ENCODE data around the gene LARP4B.

Gene LARP4B

DNA sequence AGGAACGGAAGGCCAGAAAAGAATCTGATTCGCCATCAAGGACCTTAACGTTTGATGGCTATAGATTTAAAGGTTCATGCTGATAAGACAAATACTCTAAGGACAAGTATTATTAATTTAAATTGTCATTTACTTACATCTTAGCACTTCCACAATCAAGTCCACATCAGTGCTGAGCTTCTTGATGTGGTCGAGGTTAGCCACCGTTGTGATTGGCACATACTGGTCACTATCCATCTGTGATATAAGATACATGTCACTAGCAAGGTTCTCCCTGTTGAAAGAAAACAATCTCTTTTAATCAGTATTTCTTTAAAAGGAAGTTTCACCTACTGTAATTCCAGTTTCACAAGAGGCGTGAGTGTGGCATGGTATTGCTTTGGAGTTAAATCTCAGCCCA is 88.7 kb downstream of the LARP4B start:
- Mint-ChIP-seq H3K9me3 (no peaks in the 10 kb centered on the region), H3K27me3 (ENCODE audit: low read depth) (no peaks in the 10 kb centered on the region)

DNA sequence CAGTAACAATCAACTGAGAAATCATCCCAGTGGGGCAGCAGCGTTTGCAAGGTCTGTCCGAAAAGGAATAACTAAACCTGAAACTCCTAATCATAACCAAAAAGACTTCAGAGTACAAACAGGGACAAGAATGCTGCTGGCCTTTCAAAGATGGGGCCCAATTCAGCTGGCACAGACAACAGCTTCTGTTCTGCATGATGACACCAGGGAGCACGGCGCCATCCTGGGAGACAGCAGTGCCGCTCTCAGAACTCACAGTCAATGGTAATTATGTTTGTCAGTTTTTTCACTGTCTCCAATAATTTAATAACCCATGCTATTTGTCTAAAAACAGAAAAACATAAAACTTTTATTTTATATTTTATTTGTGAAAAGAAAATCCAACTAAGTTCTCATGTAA is 90.0 kb downstream of the LARP4B start:
- peaks cover 16% of the 10 kb centered on the region for H3K4me1 Mint-ChIP-seq
- no peak overlapping the region for H3K27ac Mint-ChIP-seq
- H3K27me3 Mint-ChIP-seq (ENCODE audit: low read depth) = no peaks in the 10 kb centered on the region
- TF ChIP-seq, protein P1, sequence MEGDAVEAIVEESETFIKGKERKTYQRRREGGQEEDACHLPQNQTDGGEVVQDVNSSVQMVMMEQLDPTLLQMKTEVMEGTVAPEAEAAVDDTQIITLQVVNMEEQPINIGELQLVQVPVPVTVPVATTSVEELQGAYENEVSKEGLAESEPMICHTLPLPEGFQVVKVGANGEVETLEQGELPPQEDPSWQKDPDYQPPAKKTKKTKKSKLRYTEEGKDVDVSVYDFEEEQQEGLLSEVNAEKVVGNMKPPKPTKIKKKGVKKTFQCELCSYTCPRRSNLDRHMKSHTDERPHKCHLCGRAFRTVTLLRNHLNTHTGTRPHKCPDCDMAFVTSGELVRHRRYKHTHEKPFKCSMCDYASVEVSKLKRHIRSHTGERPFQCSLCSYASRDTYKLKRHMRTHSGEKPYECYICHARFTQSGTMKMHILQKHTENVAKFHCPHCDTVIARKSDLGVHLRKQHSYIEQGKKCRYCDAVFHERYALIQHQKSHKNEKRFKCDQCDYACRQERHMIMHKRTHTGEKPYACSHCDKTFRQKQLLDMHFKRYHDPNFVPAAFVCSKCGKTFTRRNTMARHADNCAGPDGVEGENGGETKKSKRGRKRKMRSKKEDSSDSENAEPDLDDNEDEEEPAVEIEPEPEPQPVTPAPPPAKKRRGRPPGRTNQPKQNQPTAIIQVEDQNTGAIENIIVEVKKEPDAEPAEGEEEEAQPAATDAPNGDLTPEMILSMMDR (IDR thresholded peaks at IDR 0.05; ENCODE audit: unreplicated experiment in 3 of 3) = no peak
- H3K4me3 Mint-ChIP-seq = no peak overlapping the region
- peaks cover 73% of the 10 kb centered on the region for H3K36me3 Mint-ChIP-seq (ENCODE audit: low read depth)
- H3K9me3 Mint-ChIP-seq = no peaks in the 10 kb centered on the region

More for the DNA sequence above, 88.7 kb downstream of the LARP4B start:
- TF ChIP-seq, protein P1 (IDR thresholded peaks at IDR 0.05; ENCODE audit: unreplicated experiment in 3 of 3) = no peak
- H3K36me3 Mint-ChIP-seq (ENCODE audit: low read depth) = peaks cover 76% of the 10 kb centered on the region
- no peak overlapping the region for H3K27ac Mint-ChIP-seq
- no peak overlapping the region for H3K4me3 Mint-ChIP-seq
- H3K4me1 Mint-ChIP-seq = peaks cover 25% of the 10 kb centered on the region

GRCh38 chr10:839550-840205 is 91.8 kb downstream of the LARP4B start:
- Mint-ChIP-seq H3K4me1 (no peaks in the 10 kb centered on the region), H3K27me3 (ENCODE audit: low read depth) (no peaks in the 10 kb centered on the region), H3K27ac (no peak overlapping the region), H3K36me3 (ENCODE audit: low read depth) (peaks cover 68% of the 10 kb centered on the region), H3K9me3 (no peaks in the 10 kb centered on the region), H3K4me3 (no peak overlapping the region)
- TF ChIP-seq, protein P1 (IDR thresholded peaks at IDR 0.05; ENCODE audit: unreplicated experiment in 3 of 3) = no peak

GRCh38 chr10:836782-837181 is 94.7 kb downstream of the LARP4B start:
- Mint-ChIP-seq H3K27me3 (ENCODE audit: low read depth) (no peaks in the 10 kb centered on the region), H3K36me3 (ENCODE audit: low read depth) (peaks cover 79% of the 10 kb centered on the region), H3K4me1 (no peaks in the 10 kb centered on the region), H3K9me3 (no peaks in the 10 kb centered on the region), H3K27ac (no peak overlapping the region), H3K4me3 (no peak overlapping the region)
- TF ChIP-seq, protein P1 (IDR thresholded peaks at IDR 0.05; ENCODE audit: unreplicated experiment in 3 of 3) = no peak

GRCh38 chr10:834493-834892 is 97.0 kb downstream of the LARP4B start:
- no peaks in the 10 kb centered on the region for H3K9me3 Mint-ChIP-seq
- no peaks in the 10 kb centered on the region for H3K27me3 Mint-ChIP-seq (ENCODE audit: low read depth)
- peaks cover 75% of the 10 kb centered on the region for H3K36me3 Mint-ChIP-seq (ENCODE audit: low read depth)
- no peaks in the 10 kb centered on the region for H3K4me1 Mint-ChIP-seq
- H3K4me3 Mint-ChIP-seq = no peak overlapping the region
- no peak overlapping the region for H3K27ac Mint-ChIP-seq
- TF ChIP-seq, protein P1 (IDR thresholded peaks at IDR 0.05; ENCODE audit: unreplicated experiment in 3 of 3) = no peak

DNA sequence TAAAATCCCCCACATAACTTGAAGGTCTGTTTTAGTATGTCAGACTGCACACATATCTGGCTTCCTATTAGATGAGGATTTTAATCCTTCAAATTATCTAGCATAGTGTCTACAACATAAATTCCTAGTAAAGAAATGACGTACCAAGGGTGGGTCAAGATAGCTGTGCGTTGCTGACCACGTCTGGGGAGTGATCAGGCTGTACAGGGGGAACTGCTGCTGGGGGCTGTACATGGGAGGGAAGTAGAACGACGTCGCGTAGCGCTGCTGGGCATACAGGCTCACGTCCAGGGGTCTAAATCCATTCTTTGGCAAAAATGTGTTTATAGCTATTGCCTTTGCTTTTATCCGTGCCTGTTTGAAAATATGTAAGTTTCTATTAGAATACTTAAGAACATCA is 102.3 kb downstream of the LARP4B start:
- Mint-ChIP-seq H3K4me3 (no peak overlapping the region), H3K27me3 (ENCODE audit: low read depth) (no peaks in the 10 kb centered on the region), H3K36me3 (ENCODE audit: low read depth) (peaks cover 69% of the 10 kb centered on the region), H3K27ac (no peak overlapping the region), H3K9me3 (no peaks in the 10 kb centered on the region), H3K4me1 (no peaks in the 10 kb centered on the region)
- TF ChIP-seq, protein P1 (IDR thresholded peaks at IDR 0.05; ENCODE audit: unreplicated experiment in 3 of 3) = no peak
